NK-92 treated with Interleukin-12 subunit alpha and Interleukin-12 subunit beta, amount 100 ng/mL, for 24 hours (cell line): Measurements from ENCODE around the gene HOXB5.

Experiments used
- DNase-seq: peaks from one replicate; lab custom pipeline; 2025; lab: John Stamatoyannopoulos, UW

HOXB5 gene

GRCh38 chr17:48589060-48589830 lies 4.3 kb downstream of the HOXB5 start:
- DNase-seq, result no peak

DNA sequence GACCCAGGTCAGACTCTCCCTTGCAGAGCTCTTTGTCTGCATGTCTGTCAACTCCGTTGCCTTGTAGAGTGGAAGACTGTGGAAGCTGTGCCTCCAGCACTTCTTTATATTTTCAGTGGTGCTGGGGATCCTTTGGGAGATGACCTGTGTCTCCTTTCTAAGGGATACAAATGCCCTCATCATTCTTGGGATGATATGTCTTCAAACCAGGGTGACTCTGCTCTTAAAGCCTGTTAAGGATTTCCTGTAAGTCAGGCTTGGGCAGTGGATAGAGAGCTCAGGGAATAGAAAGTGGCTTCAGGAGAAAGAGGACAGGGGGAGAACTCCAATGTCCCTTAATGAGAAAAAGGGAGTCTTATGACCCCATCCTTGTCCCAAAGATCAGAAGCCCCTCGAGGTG lies 5.1 kb downstream of the HOXB5 start:
- DNase-seq, result no peak

- no peak for DNase-seq
These were observed 5.5 kb downstream of the HOXB5 start for GRCh38 chr17:48588074-48588415.

- DNase-seq, result no peak
These were observed 6.1 kb downstream of the HOXB5 start for GRCh38 chr17:48587276-48588073.

GRCh38 chr17:48586355-48587258 lies 7.0 kb downstream of the HOXB5 start:
- DNase-seq, result no peak

- no peak for DNase-seq
These were observed 9.3 kb downstream of the HOXB5 start for GRCh38 chr17:48584223-48584741.

DNA sequence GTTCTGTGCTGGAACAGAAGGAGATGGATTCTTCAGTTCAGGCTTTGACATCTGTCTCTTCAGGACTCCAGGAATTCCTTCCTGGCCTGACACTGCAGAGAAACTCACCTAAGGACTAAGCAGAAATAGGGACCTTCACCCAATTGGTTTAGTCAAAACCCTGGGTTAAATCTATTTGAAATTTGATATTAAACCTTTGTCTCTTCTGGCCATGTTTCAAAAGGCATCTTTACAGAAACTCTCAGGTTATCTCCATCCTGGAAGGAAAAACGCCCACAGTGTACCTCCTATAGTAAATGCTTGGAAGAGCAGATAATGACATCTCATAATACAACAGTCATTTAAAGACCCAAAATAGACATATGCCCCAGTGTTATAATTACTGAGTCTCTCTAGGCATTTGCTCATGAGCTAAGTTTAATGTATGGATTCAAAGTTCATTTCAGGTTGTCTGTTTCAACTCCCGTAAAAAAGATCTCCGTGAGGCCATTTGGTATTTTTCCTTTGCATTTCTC lies 9.8 kb downstream of the HOXB5 start:
- no peak for DNase-seq

- no peak for DNase-seq
These were observed 10.9 kb downstream of the HOXB5 start for GRCh38 chr17:48582750-48583069.

DNA sequence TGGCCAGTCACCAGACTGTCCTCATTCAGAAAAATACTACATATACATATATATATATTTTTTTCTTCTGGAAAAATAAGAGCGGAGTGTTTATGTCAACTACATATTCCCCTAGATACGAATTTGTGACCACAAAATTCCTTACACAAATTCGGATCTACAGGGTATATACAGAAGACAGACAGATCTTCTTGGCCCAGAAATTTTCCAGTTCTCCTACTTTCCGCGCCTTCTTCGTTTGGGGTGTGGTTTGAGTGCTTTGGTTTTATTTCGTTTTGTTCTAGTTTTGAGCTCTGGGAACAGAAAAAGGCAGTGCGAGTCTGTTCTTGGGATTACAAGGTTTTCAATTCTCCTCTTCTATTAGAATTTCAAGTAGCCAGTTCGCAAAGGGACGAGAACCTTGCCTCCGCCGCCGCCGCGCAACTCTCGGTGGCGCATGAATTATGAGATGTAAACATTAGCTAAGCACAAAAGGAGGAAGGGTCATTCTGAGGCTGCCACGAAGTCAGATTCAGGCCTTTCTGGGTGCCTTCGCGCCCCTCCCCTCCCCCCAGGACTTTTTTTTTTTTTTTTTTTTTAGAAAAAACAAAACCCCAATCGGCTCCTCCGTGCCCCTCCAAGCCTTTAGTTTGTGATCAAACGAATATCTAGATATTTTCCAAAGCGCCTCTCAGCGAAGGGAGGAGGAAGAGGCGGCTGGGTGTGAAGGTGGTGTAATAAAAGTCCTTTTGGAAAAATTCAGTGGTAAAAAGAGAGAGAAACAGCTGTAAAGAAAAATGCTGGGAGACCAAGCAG lies 13.6 kb downstream of the HOXB5 start:
- no peak for DNase-seq

DNA sequence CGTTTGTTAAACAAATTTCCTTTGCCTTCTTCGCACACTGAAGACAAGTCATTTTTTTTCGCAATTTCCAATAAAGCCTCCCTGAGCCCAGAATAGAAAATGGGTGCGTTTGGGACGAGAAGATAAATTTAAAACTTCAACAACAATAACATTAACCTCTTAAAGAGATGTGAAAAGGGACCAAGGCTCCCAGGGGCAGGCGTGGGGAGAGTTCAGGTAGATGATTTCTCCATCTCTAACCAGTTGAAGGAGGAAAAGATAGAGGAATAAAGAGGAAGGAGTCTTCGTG lies 14.2 kb downstream of the HOXB5 start:
- no peak for DNase-seq

DNA sequence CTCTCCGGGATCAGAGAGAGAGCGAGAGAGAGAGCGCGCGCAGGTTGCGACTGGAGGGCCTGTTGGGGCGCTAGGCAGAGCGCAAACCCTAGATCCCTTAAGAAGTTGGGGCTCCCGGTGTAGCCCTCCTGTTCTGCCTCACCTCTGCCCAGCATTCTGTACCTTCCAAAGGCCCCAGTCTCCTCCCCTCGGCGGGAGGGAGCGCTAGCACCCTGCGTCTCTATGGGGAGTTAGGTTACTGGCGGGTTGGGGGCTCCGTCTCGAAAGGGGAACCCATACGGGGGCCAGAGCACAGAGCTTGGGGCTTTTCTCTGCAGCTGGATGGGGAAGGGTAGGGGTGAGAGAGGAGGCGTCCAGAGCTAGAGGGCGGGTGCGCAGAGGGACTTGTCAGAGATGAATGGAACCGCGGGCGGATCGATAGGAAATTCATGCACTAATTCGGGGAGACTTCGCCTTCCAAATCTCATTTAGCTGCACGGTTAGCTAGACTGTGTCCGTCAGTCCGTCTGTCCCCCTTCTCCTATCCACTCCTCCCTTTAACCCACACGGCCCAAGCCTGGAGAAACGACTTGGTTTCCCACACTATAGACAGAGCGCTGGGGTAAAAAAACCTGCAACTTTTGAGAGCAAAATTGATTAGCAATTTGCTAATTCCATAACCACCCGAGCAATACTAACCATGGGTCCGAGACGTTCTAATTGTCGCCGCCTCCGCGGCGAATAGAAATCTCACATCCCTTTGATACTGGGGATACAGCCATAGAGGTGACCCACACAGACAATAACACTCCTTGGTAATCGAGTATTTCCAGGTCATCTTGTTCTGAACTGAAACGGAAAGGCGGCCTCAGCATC lies 14.7 kb downstream of the HOXB5 start:
- no peak for DNase-seq

DNA sequence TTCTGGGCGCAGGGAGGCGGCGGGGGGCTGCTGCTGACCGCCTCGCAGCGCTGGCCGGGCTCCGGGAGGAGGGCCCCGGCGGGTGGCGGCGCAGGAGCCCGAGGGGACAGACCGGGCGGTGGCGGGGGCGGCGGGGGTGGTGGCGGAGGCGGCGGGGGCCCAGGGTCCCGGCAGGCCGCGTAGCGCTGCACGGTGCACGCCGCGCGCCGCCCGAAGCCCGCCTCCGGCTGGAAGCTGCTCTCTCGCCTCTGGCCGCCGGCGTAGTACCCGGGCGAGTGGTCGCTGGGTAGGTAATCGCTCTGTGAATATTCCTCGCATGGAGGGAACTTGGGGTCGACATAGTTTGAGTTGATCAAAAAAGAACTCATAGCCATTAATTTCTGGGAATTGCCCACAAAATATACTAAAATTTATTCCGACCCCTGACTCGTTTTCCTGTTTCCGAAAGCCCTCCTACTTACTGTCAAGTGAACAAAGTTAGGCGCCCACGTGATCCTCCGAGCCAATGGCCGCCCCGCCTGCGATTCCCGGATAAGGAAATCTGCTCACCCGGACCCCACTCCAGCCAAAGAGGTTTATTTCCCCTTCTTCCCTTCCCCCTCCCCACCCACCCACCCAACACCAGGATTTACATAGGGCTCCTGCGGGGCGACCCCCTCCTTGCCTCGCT lies 15.5 kb downstream of the HOXB5 start, which contains the start of gene HOXB4:
TSS of gene HOXB4 (minus strand) at position 405 of the 670 bp plus-strand sequence. CDS start at position 374, 31 bp downstream.
- DNase-seq, result peak; percentile 73

- DNase-seq, result peak; percentile 59
These were observed 16.1 kb downstream of the HOXB5 start for GRCh38 chr17:48577330-48577945.

DNA sequence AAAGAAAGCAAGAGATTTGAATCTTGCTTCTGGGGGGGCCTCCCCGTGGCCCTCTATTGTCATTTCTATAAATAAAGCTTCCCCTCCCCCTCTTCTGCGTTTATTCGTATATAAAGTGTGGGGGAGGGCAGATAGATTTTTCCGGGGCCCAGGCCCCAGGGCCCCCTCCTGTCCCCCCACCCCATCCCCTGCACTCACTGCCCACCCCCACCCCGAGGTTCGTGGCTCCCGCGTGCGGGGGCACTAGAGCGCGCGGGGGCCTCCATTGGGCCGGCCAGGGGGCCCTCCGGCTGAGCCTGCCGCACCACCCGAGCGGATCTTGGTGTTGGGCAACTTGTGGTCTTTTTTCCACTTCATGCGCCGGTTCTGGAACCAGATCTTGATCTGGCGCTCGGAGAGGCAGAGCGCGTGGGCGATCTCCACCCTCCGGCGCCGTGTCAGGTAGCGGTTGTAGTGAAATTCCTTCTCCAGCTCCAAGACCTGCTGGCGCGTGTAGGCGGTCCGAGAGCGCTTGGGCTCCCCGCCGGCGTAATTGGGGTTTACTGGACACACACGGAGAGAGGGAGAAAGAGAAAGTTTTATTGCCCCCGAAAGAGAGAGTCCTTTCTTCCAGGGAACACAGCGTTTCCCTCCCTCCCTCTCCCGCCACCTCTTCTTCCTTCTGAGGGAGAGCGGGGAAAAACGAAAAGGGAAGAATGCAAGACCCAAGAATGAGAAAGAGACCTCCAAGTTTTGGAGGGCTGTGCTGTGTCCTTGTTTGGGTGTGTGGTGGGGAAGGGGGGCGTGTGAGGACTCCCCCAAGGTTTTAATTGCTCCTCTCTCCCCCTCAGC lies 16.9 kb downstream of the HOXB5 start:
- no peak for DNase-seq

- DNase-seq, result no peak
These were observed 17.7 kb downstream of the HOXB5 start for GRCh38 chr17:48575673-48576478.

DNA sequence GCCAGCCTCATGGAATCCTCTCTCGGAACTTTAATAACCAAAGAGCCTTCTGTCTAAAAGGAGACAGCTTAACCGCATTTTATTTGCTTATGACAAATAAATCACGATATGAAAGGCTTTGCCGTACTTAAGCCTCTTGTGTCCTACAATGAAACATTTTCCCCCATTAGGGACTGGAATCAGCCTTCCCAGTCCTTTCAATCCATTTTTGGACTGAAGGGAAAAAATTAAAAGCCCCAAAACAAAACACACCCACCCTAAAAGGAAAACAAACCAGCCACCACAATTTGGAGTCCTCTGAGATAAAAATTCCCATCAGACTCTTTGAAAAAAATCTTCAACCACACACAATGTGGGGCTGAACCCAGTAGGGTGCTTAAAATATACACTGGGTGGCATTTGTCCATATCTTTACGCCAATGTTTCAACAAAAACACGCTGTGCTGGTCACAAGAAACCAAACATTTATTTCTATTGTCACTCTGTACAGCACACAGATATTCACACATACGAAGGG lies 18.5 kb downstream of the HOXB5 start:
- no peak for DNase-seq

DNA sequence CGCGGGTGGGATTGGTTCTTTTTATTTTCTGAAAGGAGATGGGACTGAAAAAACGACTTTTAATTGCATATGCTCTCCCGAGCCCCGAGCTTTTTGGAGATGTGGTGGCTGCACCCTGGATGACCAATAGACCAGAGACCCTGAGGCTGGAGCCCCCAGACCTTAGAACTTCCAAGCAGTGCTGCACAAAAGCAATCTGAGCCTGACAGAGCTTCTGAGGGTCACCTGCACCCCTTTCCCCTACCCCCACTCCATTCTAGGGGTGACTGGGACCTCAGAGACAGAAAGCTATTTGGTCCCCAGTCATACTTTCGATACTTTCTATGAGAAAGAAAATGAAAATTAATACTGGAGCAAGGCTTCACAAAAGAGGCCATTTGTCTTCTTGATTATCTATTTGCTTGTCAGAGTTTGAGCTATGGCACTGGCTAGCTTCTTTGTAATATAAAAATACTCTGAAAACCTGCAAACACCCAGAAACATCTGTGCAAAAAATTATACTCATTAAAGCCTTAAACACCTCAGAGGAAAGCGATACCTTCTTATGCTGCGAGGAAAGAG lies 19.0 kb downstream of the HOXB5 start:
- no peak for DNase-seq
